OCI-LY3 (cell line): ENCODE results near the gene LARP1.

Experiments used
- H2AFZ ChIP-seq: fragments of 200-600, 300-600 bp; shearing (Covaris generic); 2 replicates; pipeline ENCODE4 v1.6.0; 2014; ENCODE audit warnings: antibody characterized with exemption, low read depth, low read length
- H3K27ac ChIP-seq: fragments of 200-600, 300-600 bp; sonication (generic); 2 replicates; pipeline ENCODE4 v1.5.1; 2014; ENCODE audit warnings: mild to moderate bottlenecking, low read length, moderate library complexity, mixed read lengths
- H3K27me3 ChIP-seq: fragments of 200-600, 300-600 bp; sonication (generic); 2 replicates; pipeline ENCODE4 v1.6.1; 2014; ENCODE audit warnings: low read depth, low read length, mixed read lengths
- H3K36me3 ChIP-seq: fragments of 200-600, 300-600 bp; sonication (generic); replicated peaks from 2 replicates; pipeline ENCODE3; 2014; ENCODE audit warnings: low read depth, low read length, mixed read lengths
- H3K4me1 ChIP-seq: fragments of 300-600, 200-600 bp; sonication (generic); 2 replicates; pipeline ENCODE4 v1.6.1; 2014; ENCODE audit warnings: low read length, mixed read lengths
- H3K4me2 ChIP-seq: fragments of 200-600, 300-600 bp; sonication (generic); 2 replicates; pipeline ENCODE4 v1.6.1; 2014; ENCODE audit warnings: low read length, mixed read lengths
- H3K4me3 ChIP-seq: fragments of 300-600, 200-600 bp; sonication (generic); 2 replicates; pipeline ENCODE4 v1.5.1; 2014; ENCODE audit warnings: antibody characterized with exemption, mild to moderate bottlenecking, low read length, moderate library complexity
- H3K79me2 ChIP-seq: fragments of 300-600, 200-600 bp; shearing (Covaris generic); 2 replicates; pipeline ENCODE4 v1.6.1; 2014; ENCODE audit warnings: mild to moderate bottlenecking, low read length, mixed read lengths
- H3K9ac ChIP-seq: fragments of 300-600, 200-600 bp; shearing (Covaris generic); 2 replicates; pipeline ENCODE4 v1.6.0; 2014; ENCODE audit warnings: mild to moderate bottlenecking, low read length, moderate library complexity
- H3K9me3 ChIP-seq: fragments of 200-600, 300-600 bp; shearing (Covaris generic); 2 replicates; pipeline ENCODE4 v1.6.1; 2014; ENCODE audit warnings: low read length, mixed read lengths; ENCODE audit not compliant: insufficient read depth
- H4K20me1 ChIP-seq: fragments of 200-600, 300-600 bp; sonication (generic); 2 replicates; pipeline ENCODE4 v1.6.1; 2016; ENCODE audit warnings: low read length, mixed read lengths; ENCODE audit not compliant: insufficient read depth
- EZH2phosphoT487 ChIP-seq: fragments of 200-600 bp; shearing (Covaris generic); IDR thresholded peaks from 2 replicates; pipeline ENCODE4 v1.6.1; 2018; ENCODE audit warnings: antibody characterized with exemption, mixed run types, low read depth
- TF ChIP-seq, protein P1 (sequence below): fragments of 200-600, 300-600 bp; sonication (generic); IDR thresholded peaks from 2 replicates; pipeline ENCODE4 v1.5.1; 2014; ENCODE audit warnings: antibody characterized with exemption, low read length, low read depth

Gene LARP1

DNA sequence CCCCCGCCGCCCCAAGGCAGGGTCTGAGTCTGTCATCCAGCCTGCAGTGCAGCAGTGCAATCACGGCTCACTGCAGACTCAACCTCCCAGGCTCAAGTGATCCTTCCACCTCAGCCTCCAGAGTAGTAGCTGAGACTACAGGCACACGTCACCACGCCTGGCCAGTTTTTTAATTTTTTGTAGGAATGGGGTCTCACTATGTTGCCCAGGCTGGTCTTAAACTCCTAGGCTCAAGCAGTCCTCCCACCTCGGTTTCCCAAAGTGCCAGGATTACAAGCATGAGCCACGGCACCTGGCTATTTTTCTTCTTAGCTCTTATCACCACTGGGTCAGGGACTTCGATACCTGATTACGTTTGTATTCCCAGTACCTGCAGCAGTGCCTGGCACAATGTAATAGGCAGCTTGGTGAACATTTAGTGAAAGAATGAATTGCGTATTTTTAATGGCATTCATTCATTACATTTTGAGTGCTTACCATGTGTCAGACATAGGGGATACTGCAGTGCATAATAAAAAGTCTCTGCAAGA is 10.3 kb downstream of the LARP1 start:
- H3K9me3 ChIP-seq = no peaks in the 10 kb centered on the region
- no peak overlapping the region for H3K4me2 ChIP-seq

GRCh38 chr5:154766558-154767281 is 11.5 kb downstream of the LARP1 start:
- peaks cover 7% of the 10 kb centered on the region for H3K36me3 ChIP-seq
- H2AFZ ChIP-seq = no peak overlapping the region
- H3K27me3 ChIP-seq = no peaks in the 10 kb centered on the region
- no peak overlapping the region for H3K9ac ChIP-seq
- no peaks in the 10 kb centered on the region for H3K9me3 ChIP-seq
- H3K4me2 ChIP-seq = no peak overlapping the region
- no peak overlapping the region; the same call in 1 of the 2 replicates for H3K27ac ChIP-seq
- H3K4me1 ChIP-seq = peaks cover 43% of the 10 kb centered on the region
- peaks cover 100% of the 10 kb centered on the region for H3K79me2 ChIP-seq
- TF ChIP-seq EZH2phosphoT487 = no peak
- H4K20me1 ChIP-seq = peaks cover 95% of the 10 kb centered on the region
- H3K4me3 ChIP-seq = no peak overlapping the region

More for the DNA sequence above, 10.3 kb downstream of the LARP1 start:
- H3K36me3 ChIP-seq = peaks cover 5% of the 10 kb centered on the region
- H3K9ac ChIP-seq = no peak overlapping the region
- no peak overlapping the region for H2AFZ ChIP-seq
- no peak overlapping the region for H3K4me3 ChIP-seq
- H3K27me3 ChIP-seq = no peaks in the 10 kb centered on the region
- no peak for TF ChIP-seq EZH2phosphoT487
- TF ChIP-seq, protein P1, sequence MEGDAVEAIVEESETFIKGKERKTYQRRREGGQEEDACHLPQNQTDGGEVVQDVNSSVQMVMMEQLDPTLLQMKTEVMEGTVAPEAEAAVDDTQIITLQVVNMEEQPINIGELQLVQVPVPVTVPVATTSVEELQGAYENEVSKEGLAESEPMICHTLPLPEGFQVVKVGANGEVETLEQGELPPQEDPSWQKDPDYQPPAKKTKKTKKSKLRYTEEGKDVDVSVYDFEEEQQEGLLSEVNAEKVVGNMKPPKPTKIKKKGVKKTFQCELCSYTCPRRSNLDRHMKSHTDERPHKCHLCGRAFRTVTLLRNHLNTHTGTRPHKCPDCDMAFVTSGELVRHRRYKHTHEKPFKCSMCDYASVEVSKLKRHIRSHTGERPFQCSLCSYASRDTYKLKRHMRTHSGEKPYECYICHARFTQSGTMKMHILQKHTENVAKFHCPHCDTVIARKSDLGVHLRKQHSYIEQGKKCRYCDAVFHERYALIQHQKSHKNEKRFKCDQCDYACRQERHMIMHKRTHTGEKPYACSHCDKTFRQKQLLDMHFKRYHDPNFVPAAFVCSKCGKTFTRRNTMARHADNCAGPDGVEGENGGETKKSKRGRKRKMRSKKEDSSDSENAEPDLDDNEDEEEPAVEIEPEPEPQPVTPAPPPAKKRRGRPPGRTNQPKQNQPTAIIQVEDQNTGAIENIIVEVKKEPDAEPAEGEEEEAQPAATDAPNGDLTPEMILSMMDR = no peak
- peaks cover 100% of the 10 kb centered on the region for H3K79me2 ChIP-seq
- H3K4me1 ChIP-seq = peaks cover 55% of the 10 kb centered on the region
- H3K27ac ChIP-seq = no peak overlapping the region
- peaks cover 95% of the 10 kb centered on the region for H4K20me1 ChIP-seq

GRCh38 chr5:154767576-154767975 is 12.4 kb downstream of the LARP1 start:
- Histone ChIP-seq H3K9me3 (no peaks in the 10 kb centered on the region), H3K27ac (no peak overlapping the region), H3K4me3 (no peak overlapping the region), H4K20me1 (peaks cover 95% of the 10 kb centered on the region), H3K36me3 (peaks cover 5% of the 10 kb centered on the region), H2AFZ (no peak overlapping the region), H3K27me3 (no peaks in the 10 kb centered on the region), H3K4me1 (peaks cover 42% of the 10 kb centered on the region), H3K4me2 (no peak overlapping the region), H3K79me2 (peaks cover 100% of the 10 kb centered on the region), H3K9ac (no peak overlapping the region)
- TF ChIP-seq EZH2phosphoT487 = no peak
- TF ChIP-seq, protein P1 = no peak

DNA sequence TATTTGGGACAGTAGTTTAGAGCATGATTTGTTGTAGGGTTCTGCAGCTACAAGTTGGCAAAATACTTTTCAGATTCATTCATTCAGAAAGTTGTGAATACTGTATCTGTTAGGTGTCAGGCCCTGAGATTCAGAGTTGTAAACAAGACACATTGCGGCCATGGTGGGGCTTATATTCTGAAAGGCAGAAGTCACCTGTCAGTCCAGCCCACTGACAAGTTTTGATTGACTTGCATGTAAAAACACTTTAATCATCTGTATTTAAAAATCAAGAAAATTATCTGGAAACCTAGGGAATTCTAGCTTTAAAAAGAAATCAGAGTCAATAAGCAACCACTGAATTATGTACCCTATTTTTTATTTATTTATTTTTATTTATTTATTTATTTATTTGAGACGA is 13.0 kb downstream of the LARP1 start:
- Histone ChIP-seq H3K4me3 (no peak overlapping the region), H3K27me3 (no peaks in the 10 kb centered on the region), H2AFZ (no peak overlapping the region), H3K9ac (no peak overlapping the region), H3K9me3 (no peaks in the 10 kb centered on the region), H3K36me3 (peaks cover 5% of the 10 kb centered on the region), H3K4me1 (peaks cover 42% of the 10 kb centered on the region), H3K79me2 (peaks cover 100% of the 10 kb centered on the region), H3K4me2 (no peak overlapping the region), H4K20me1 (peaks cover 94% of the 10 kb centered on the region), H3K27ac (no peak overlapping the region)
- no peak for TF ChIP-seq EZH2phosphoT487
- TF ChIP-seq, protein P1 = no peak
